ENCODE results near the gene PITX2.

DNA sequence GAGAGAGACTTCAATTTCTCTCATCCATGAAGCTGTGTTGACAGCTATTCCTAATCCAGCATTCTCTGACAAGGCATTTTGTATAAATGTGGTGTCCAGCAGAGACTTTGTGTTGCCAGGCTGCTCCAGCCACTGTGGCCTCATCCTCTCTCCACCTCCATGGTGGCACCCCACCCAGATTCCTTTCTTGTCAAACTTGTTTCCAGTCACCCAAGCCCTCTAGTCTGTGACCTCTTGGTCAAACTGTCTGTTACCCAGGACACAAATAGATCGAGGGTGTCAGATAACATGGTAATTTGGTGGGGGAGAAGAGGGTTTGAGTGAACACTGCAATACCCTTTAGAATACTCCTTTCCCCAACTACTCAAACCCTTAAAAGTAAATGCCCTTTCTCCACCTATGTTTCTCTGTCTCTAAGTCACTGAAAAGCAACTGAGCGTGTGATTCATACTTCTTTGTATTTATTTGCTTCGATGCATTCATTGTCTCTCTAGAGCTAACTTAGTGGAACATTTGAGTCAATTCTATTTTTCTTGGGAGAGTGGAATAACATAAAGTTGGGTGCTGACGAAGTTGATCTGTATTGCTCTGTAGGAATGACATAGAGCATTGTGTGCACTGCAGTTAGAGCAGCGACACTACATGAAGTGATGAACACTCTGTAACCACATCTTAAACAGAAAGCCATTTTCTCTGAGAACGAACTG, 13.7 kb downstream of the PITX2 start:
- TF ChIP-seq ZNF274 (IDR thresholded peaks at IDR 0.05; ENCODE audit: low read depth, low read length) (no peak), POLR2A (IDR thresholded peaks at IDR 0.05; ENCODE audit: borderline replicate concordance, extremely low read depth, insufficient read depth, insufficient read length) (no peak), EZH2 (IDR thresholded peaks at IDR 0.05) (no peak), RAD21 (IDR thresholded peaks at IDR 0.05; ENCODE audit: low read depth) (no peak), CEBPB (IDR thresholded peaks at IDR 0.05; ENCODE audit: low read depth) (no peak), YY1 (IDR thresholded peaks at IDR 0.05; ENCODE audit: extremely low read depth, insufficient replicate concordance, low read depth, low read length) (no peak), SIN3A (IDR thresholded peaks at IDR 0.05; ENCODE audit: low read depth) (no peak), ZFX (IDR thresholded peaks at IDR 0.05) (no peak)
- TF ChIP-seq, protein P1, sequence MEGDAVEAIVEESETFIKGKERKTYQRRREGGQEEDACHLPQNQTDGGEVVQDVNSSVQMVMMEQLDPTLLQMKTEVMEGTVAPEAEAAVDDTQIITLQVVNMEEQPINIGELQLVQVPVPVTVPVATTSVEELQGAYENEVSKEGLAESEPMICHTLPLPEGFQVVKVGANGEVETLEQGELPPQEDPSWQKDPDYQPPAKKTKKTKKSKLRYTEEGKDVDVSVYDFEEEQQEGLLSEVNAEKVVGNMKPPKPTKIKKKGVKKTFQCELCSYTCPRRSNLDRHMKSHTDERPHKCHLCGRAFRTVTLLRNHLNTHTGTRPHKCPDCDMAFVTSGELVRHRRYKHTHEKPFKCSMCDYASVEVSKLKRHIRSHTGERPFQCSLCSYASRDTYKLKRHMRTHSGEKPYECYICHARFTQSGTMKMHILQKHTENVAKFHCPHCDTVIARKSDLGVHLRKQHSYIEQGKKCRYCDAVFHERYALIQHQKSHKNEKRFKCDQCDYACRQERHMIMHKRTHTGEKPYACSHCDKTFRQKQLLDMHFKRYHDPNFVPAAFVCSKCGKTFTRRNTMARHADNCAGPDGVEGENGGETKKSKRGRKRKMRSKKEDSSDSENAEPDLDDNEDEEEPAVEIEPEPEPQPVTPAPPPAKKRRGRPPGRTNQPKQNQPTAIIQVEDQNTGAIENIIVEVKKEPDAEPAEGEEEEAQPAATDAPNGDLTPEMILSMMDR (IDR thresholded peaks at IDR 0.05 in 2 of 3, conservative IDR thresholded peaks at IDR 0.05 in 1 of 3; ENCODE audit: borderline replicate concordance in 1 of 3, insufficient read depth in 1 of 3, low read depth in 2 of 3, low read length in 2 of 3) = no peak
- TF ChIP-seq, protein P2, sequence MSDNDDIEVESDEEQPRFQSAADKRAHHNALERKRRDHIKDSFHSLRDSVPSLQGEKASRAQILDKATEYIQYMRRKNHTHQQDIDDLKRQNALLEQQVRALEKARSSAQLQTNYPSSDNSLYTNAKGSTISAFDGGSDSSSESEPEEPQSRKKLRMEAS (IDR thresholded peaks at IDR 0.05) = no peak

All from HCT116 (cell line).